ENCODE results near the gene FGD6. TPM values are rescaled to one million over a fixed set of nuclear protein-coding genes. Genes with fewer than 3 reads are reported as not detected.
A peak's percentile ranks its signal among the peaks of the same experiment; 100 is the strongest.

FGD6 gene
- total and polyA plus RNA-seq, 8 donors: 1.4 to 24.3 (median 9.2) TPM

DNA sequence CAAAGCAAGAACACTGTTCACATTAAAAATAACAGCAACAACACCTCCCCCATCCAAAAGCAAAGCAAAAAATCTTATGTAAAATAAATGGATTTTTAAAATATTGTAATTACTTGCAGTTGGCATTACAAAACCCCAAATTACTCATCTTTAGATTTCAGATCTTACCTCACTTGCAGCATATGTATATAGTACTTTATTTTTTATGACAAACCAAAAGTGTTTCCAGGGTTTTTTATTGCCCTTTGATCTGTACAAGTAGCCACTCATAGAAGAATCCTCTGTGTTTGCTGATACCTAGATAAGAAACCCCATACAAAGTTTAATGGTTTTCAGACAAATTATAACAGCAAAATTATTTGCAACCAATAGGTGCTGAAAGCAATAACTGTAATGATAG is 131.7 kb downstream of the FGD6 start:
- peaks cover 5 to 16% (median 10%) of the 10 kb centered on the region in 3 donors for H3K4me1 ChIP-seq
- intact Hi-C loops (cut with DNase I): no loop called here
- no peak overlapping the region for H3K27ac ChIP-seq
- TF ChIP-seq, protein P1, sequence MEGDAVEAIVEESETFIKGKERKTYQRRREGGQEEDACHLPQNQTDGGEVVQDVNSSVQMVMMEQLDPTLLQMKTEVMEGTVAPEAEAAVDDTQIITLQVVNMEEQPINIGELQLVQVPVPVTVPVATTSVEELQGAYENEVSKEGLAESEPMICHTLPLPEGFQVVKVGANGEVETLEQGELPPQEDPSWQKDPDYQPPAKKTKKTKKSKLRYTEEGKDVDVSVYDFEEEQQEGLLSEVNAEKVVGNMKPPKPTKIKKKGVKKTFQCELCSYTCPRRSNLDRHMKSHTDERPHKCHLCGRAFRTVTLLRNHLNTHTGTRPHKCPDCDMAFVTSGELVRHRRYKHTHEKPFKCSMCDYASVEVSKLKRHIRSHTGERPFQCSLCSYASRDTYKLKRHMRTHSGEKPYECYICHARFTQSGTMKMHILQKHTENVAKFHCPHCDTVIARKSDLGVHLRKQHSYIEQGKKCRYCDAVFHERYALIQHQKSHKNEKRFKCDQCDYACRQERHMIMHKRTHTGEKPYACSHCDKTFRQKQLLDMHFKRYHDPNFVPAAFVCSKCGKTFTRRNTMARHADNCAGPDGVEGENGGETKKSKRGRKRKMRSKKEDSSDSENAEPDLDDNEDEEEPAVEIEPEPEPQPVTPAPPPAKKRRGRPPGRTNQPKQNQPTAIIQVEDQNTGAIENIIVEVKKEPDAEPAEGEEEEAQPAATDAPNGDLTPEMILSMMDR (IDR thresholded peaks at IDR 0.05): no peak
- no peaks in the 10 kb centered on the region for H3K9me3 ChIP-seq
- H3K4me3 ChIP-seq: no peak overlapping the region
- no peaks in the 10 kb centered on the region for H3K36me3 ChIP-seq
- FAIRE-seq (no peak), ATAC-seq (no peak), DNase-seq (no peak)
- H3K27me3 ChIP-seq: no peaks in the 10 kb centered on the region

DNA sequence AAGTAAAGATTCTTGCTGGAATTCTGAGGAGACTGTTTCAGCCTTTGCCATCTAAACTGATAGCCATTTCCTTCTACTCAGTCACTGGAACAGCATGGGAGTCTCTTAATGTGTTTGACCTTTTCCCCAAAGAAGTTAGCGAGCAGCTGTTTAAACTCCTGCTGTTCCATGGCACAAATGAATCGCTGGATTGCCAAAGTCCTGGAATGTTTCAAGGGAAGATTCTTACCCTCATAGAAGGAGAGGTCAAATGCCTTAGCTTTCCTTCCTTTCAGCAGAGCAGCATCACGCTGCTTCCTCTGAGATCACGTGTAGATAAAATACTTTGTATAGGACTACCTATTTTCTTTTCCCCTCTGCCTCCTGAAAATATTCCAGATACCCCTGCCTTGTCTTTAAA is 133.3 kb downstream of the FGD6 start:
- Histone ChIP-seq H3K27ac (peak overlapping the region in 1 of 4 donors; percentile 15), H3K9me3 (no peaks in the 10 kb centered on the region), H3K4me1 (peaks cover 5 to 16% (median 10%) of the 10 kb centered on the region in 3 donors), H3K27me3 (no peaks in the 10 kb centered on the region), H3K36me3 (no peaks in the 10 kb centered on the region), H3K4me3 (no peak overlapping the region)
- peak; percentile 36 to 84 (median 78) for ATAC-seq
- TF ChIP-seq, protein P1 (IDR thresholded peaks at IDR 0.05): no peak
- intact Hi-C loops (cut with DNase I): no loop called here
- WGBS, 2 donors: 23 to 35% methylated on average over 4 of the region's 4 CpGs
- no peak for DNase-seq
- no peak for FAIRE-seq

DNA sequence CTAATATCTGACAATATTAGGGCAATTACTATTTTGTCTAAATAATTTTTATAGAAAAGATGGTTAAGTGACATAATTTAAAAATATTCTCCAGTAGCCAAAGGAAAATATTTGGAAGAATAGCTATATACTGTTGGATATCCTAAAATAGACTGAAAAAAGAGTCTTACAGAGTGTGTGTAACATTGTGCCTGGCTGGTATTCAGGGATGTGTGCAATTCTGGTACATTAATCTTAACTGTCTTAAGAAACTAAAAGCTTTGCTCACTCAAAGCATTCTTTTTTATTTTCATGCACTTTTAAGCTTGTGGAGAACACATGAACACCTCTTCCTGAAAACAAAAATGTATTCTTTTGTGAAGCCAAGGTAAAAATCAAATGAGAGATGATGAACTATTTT is 133.8 kb downstream of the FGD6 start:
- Histone ChIP-seq H3K4me3 (no peak overlapping the region), H3K27me3 (no peaks in the 10 kb centered on the region), H3K4me1 (peaks cover 5 to 16% (median 10%) of the 10 kb centered on the region in 3 donors), H3K9me3 (no peaks in the 10 kb centered on the region), H3K36me3 (no peaks in the 10 kb centered on the region), H3K27ac (no peak overlapping the region)
- peak in 1 of 4 donors; percentile 37 for ATAC-seq
- no peak for FAIRE-seq
- intact Hi-C loops (cut with DNase I): no loop called here
- TF ChIP-seq, protein P1 (IDR thresholded peaks at IDR 0.05): no peak
- no peak for DNase-seq

DNA sequence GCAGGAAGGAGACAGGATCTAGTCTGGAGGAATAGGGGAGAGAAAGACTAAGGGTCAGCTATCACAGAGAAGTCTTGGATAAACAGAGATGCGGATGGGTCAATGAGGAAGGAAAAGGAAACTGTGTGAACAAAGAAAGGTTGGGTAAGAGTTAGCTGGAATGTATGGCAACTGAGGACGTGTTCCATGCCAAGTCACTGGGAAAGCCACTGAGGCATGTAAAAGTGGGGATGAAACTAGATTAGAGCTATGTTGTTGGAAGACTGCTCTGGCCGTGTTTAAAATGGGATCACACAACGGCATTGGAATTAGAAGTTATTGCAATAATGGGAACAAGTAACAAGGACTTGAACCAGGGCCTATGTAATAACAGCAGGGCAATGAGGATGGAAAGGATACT is 139.9 kb downstream of the FGD6 start:
- ATAC-seq (no peak), DNase-seq (no peak), FAIRE-seq (no peak)
- 84 to 89% methylated on average over 4 of the region's 4 CpGs for WGBS, 2 donors
- Histone ChIP-seq H3K4me1 (no peaks in the 10 kb centered on the region), H3K27ac (no peak overlapping the region), H3K9me3 (no peaks in the 10 kb centered on the region), H3K4me3 (no peak overlapping the region), H3K27me3 (no peaks in the 10 kb centered on the region), H3K36me3 (no peaks in the 10 kb centered on the region)
- intact Hi-C loops (cut with DNase I): no loop called here
- TF ChIP-seq, protein P1 (IDR thresholded peaks at IDR 0.05): no peak

DNA sequence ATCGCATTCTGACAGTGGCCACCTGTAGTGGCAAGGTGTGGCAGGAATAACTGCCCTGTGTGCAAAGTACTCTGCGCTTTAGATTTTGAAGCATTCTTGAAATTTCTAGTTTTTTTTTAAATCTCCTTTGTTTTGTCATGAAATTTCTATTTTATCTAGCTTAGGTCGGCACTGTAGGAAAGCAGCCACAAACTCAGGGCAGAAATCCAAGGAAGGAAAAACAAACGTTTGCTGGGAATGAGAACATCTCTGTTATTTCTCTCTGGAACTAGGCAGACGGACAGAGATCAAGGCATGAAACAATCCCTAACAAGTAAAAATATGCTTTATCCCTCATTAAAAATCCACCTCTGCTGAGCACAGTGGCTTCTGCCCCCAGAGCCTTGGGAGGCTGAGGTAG is 142.5 kb downstream of the FGD6 start:
- H3K4me3 ChIP-seq: no peak overlapping the region
- DNase-seq (no peak), ATAC-seq (no peak), FAIRE-seq (no peak)
- peaks cover 0 to 3% (median 0%) of the 10 kb centered on the region in 3 donors for H3K4me1 ChIP-seq
- H3K36me3 ChIP-seq: no peaks in the 10 kb centered on the region
- 43 to 49% methylated on average over 5 of the region's 5 CpGs for WGBS, 2 donors
- H3K9me3 ChIP-seq: no peaks in the 10 kb centered on the region
- no peaks in the 10 kb centered on the region for H3K27me3 ChIP-seq
- TF ChIP-seq, protein P1 (IDR thresholded peaks at IDR 0.05): no peak
- no peak overlapping the region for H3K27ac ChIP-seq
- intact Hi-C loops (cut with DNase I): no loop called here

All from pancreas (tissue), 10 donors.